Neural cell (in vitro differentiated cells): ENCODE results near the gene CXCL13.

Experiments
- EZH2 ChIP-seq: fragments of 200-600, 300-800 bp; shearing (Covaris generic), sonication (generic); IDR thresholded peaks from 2 replicates; pipeline ENCODE4 v1.6.1; 2014; ENCODE audit warnings: antibody characterized with exemption, low read length, borderline replicate concordance, mild to moderate bottlenecking; ENCODE audit not compliant: insufficient read depth, poor library complexity, severe bottlenecking
- POLR2AphosphoS5 ChIP-seq: IDR thresholded peaks from 2 replicates; pipeline ENCODE4 v1.6.1; 2012
- RAD21 ChIP-seq: fragments of 450-650 bp; conservative IDR thresholded peaks from 2 replicates; pipeline ENCODE4 v1.6.1; 2014; ENCODE audit warnings: antibody characterized with exemption, mild to moderate bottlenecking, moderate library complexity
- SMC3 ChIP-seq: fragments of 450-650 bp; conservative IDR thresholded peaks from 2 replicates; pipeline ENCODE4 v1.6.1; 2014; ENCODE audit warnings: antibody characterized with exemption, mild to moderate bottlenecking, moderate library complexity; ENCODE audit not compliant: poor library complexity
- TF ChIP-seq, protein P1 (sequence below): fragments of 450-650 bp; IDR thresholded peaks from 2 replicates; pipeline ENCODE4 v1.5.1; 2014; ENCODE audit warnings: antibody characterized with exemption, mild to moderate bottlenecking, moderate library complexity; ENCODE audit not compliant: poor library complexity, severe bottlenecking

DNA sequence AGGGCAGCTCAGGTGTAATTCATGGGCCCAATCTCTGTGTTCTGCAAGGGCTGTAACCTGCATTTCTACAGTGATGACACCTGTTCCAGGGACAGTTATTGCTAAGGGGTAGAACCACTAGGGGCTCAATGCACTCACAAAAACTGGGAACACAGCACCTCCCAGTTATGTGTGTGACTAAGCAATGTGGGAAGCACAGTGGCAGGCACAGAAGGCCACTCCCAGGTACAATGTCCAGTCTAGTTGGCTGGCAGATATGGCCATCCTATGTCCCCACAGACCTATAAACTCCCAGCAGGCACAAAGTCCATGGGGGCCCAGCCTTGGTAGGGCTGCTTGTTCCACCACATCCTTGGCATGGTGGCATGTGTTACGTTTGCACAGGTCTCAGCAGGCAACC lies 25.7 kb downstream of the CXCL13 start:
- TF ChIP-seq, protein P1, sequence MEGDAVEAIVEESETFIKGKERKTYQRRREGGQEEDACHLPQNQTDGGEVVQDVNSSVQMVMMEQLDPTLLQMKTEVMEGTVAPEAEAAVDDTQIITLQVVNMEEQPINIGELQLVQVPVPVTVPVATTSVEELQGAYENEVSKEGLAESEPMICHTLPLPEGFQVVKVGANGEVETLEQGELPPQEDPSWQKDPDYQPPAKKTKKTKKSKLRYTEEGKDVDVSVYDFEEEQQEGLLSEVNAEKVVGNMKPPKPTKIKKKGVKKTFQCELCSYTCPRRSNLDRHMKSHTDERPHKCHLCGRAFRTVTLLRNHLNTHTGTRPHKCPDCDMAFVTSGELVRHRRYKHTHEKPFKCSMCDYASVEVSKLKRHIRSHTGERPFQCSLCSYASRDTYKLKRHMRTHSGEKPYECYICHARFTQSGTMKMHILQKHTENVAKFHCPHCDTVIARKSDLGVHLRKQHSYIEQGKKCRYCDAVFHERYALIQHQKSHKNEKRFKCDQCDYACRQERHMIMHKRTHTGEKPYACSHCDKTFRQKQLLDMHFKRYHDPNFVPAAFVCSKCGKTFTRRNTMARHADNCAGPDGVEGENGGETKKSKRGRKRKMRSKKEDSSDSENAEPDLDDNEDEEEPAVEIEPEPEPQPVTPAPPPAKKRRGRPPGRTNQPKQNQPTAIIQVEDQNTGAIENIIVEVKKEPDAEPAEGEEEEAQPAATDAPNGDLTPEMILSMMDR = no peak
- TF ChIP-seq EZH2 (no peak), POLR2AphosphoS5 (no peak), RAD21 (no peak), SMC3 (no peak)
